ENCODE data around the gene MAPK6.
A peak's percentile ranks its signal among the peaks of the same experiment; 100 is the strongest.
"Not testable (repeated sequence)": the region's sequence is repeated elsewhere in the genome, so short reads cannot be mapped to it uniquely, and the experiment has no call there.

MAPK6 gene

DNA sequence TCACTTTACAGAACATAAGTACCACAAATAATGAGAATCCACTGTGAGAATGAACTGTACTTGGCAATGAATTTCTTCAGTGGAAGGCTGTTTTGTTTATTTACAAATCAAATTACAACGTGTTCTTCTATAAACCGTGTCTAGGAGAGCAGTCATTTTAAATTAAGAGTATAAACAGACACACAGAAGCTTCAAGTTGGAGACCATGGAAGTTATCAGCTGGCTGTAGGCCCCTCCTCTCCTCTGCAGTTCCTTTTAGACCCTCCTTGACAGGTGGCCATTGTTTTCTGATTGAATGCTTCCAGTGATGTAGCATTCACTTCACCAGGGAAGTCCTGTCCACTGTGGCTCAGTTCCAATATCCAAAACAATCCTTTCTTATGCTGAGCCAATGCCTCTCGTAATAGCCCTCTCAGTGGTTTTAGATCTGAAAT lies 7.3 kb upstream of the MAPK6 start:
- no peak for DNase-seq

DNA sequence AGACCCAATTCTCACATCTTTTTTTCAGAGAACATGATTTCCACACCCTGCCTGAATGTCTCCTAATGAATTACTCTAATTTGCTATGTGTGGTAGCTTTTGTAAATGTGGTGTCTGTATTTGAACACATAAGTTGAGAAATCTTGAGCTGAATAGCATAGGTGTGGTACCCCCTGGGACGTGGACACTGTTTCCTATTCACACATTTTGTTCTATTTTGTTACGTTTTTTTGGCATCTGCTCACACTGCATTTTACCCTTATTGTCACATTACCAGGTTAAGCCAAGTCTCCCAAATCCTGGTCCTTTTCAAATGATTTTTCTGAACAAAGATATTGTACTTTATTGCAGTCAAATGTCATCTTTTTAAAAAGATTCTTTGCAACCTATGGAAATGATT lies 6.8 kb upstream of the MAPK6 start:
- no peak for DNase-seq

DNA sequence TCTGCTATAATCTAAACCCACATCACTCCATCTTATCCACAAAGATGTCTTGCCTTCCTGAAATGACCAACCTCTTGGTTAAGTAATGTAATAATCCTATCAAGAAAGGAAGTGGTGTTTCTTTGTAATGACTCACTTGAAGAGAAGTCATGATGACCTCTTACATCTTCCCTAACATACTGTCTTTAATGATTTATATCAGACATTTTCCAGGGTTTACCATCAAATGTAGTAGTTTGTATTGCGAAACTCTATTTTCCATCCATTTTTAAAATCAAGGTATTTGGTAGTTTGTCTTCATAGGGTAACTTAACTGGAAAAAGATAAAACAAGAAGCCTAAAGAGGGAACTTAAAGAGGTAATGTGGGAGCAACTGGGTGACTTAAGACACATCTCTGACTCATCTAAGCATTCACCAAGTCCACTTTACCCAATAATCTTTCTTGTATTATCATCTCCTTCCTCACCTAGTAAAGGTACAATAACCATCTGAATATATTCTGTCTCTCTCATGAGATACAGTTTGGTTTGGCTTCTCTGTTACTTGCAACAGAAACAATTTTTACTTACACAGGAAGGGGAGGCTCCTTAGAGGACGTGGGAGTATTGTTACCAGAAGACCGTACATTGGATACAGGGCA lies 5.7 kb upstream of the MAPK6 start:
- DNase-seq, result no peak

DNA sequence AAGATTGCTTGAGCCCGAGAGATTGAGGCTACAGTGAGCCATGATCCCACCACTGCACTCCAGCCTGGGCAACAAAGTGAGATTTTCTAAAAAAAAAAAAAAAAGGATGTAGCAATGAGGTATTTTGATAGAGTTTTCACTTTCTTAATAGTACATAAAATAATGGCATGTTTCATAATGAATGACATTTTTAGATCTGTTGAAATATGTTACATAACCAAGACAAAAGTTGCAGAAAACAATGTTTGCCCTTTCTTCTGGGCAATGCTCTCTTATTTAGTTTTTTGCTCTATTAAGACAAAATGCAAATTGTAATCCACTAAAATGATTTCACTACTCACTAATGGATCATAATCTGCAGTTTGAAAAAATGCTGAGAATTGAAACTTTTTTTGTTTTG lies 4.4 kb upstream of the MAPK6 start:
- no peak for DNase-seq

DNA sequence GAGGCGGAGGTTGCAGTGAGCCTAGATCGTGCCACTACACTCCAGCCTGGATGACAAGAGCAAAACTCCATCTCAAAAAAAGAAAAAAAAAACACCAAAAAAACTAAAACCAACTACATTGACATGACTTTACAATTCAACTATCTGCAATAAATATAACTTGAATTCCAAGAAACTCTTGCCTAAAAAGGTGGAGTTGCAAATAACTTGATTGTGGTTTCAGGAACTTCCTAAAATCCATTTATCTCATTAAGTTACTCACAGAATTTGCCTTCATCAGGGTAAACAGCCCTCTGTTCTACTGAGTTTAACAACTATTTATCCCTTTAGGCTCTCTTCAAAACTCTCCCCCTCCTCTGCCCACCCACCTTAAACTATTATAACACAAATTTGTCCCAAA lies 2.7 kb upstream of the MAPK6 start:
- DNase-seq, result no peak

DNA sequence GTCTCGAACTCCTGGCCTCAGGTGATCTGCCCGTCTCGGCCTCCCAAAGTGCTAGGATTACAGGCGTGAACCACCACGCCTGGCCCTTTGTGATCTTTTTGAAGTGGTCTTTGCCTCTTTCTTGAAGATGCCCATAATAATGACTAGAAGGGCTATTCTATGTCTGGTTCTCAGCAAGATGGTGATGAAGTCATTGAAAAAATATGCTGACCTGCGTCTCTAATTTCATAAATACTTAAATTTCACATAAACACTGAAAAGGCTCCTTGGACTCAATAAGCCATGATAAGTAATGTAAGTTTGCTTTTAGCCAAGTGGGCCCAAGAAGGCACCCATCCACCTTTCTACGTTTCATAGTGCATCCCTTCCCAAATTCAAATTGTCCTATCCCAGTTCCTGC lies 775 bp upstream of the MAPK6 start:
- DNase-seq, result no peak

DNA sequence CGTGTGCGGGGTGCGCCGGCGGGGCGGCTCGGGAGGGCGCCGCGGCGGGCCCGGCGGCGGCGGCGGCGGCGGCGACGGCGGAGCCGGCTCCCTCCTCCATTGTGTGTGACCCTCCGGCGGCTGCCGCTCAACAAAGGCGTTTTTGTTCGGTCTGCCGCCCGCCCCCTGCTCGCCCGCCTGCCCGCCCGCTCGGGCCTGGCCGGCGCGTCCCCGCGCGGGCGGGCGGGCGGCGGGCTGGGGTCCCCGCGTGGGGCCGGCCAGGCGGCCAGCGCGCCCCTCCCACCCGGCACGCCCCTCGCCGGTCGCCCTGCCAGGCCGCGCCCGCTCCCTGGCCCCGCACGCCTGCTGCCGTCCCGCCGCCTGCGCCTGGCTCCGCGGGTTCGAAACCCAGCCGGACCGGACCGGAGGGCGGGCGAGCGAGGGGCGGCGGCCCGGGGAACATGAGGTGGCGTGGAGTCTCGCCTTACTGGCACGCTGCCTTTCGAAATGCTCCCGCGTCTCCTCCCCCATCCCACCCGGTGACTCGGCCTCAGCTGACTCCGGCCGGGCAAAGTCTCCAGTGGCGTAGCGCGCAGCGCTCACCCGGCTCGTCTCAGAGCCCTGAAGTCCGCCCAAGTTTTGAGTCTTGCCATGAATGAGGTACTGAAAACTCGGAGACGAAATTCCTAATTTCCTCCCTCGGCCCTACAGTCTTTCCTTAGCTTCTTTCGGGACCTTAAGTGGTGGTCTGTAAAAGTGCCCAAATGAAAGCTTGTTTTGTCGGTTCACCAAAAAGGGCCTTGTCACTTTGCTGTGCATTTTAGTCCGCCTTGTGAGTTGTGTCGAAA lies 588 bp downstream of the MAPK6 start:
- DNase-seq, result peak; percentile 82

DNA sequence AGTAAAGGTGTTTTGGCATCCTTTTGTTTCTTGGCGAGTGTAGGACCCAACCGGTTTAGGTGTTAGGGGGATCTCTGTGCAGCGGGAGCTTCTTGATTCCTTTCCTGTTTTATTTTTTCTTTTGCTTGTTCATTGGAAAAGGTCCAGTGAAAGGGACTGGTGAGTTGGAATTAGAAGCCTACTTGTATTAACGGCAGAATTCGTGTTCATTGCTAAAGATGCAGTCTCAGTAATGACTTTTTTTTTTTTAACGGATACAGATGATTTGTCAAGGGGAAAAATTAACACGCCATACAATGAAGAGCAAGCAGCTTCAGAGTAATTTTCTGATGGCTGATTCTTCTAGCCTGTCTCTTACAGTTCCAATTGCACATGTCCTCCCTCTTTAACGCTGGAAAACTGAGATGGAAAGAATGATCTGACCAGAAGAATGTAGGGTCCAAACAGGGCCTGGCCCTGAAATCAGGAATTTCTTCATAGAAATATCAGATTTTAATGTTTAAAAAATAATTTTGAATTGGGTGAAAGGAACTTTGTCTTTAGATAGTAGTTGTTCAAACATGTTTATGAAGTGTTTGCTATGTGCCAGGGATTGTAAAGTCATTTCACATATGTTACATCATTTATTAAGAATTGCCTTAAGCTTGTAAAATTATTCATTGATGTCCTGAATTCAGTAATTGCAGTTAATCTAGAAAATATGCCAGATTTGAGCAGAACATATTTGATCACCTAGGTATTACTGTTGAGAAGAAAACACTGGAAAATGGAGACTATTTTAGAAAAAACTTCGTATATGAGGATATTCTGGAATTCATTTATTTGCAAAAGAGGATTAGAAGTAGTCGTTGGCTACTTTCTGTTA lies 1.4 kb downstream of the MAPK6 start:
- DNase-seq, result no peak

DNA sequence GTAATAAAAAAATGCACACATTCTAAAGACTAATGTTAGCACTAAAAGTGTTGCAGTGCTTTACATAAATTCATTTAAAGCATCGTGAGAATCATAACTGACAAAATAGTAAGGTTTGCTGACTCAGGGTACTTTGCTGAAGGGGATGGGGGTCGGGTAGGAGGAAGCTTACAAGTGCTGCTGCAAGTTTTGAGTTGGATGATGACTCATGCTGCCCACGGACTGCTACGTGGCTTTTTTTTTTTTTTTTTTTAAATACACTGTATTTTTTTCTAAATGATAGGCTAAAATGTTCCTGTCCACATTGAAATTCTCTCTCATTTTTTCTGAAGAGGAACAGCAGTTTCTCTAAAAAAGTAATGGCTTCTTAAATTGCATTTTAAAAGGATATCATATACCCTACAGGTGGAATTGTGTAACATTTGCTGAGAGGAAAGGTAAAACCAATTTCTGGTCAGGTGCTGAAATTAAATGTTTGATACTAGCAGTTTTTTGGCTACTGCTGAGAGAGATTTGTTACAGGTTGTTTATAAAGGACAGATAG lies 2.2 kb downstream of the MAPK6 start:
- peak; percentile 46 for DNase-seq

DNA sequence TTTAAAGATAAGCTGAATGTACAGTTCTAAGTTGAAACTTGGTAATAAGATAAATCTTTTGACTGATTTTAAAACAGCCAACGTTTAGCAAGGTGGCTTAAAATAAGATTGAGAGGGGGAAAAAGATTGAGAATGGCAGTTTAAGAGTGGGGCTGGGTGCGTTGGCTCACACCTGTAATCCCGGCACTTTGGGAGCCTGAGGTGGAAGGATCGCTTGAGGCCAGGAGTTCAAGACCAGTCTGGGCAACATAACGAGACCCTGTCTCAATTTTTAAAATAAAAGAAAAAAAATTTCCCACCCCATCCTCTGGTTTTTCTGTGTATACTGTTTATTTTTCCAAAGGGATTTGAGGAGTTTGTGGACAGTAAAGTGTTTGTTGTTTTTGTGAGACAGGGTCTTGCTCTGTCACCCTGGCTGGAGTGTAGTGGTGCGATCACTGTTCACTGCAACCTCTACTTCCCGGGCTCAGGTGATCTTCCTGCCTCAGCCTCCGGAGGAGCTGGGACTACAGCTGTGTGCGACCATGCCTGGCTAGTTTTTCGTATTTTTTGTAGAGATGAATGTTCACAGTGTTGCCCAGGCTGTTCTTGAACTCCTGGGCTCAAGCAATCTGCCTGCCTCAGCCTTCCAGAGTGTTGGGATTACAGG lies 3.0 kb downstream of the MAPK6 start:
- DNase-seq, result no peak

DNA sequence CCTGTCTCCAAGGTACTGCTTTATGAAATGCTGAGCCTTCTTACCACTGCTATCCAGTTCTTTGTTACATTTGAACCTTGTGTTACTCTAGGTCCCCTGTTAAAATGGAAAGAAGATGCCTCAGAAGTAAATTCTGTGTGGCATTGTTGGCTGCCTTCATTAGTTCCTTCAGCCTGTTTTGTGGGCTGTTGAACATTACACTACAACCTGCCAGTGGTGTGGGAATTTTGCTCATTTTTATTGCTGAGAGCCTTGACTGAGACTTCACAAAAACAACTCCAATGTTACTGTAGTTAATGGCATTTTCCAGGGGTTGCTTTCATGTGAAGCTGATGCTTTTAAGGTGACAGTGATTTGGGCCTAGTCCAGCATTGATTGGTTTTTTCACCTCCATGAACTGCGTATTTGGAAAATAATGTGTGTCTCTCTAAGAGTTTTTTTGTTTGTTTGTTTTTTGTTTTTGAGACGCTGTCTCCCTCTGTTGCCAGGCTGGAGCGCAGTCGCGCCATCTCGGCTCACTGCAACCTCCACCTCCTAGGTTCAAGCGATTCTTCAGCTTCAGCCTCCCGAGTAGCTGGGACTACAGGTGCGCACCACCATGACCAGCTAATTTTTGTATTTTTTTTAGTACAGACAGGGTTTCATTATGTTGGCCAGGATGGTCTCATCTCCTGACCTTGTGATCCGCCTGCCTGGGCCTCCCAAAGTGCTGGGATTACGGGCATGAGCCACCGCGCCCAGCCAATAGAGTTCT lies 4.3 kb downstream of the MAPK6 start:
- no peak for DNase-seq

DNA sequence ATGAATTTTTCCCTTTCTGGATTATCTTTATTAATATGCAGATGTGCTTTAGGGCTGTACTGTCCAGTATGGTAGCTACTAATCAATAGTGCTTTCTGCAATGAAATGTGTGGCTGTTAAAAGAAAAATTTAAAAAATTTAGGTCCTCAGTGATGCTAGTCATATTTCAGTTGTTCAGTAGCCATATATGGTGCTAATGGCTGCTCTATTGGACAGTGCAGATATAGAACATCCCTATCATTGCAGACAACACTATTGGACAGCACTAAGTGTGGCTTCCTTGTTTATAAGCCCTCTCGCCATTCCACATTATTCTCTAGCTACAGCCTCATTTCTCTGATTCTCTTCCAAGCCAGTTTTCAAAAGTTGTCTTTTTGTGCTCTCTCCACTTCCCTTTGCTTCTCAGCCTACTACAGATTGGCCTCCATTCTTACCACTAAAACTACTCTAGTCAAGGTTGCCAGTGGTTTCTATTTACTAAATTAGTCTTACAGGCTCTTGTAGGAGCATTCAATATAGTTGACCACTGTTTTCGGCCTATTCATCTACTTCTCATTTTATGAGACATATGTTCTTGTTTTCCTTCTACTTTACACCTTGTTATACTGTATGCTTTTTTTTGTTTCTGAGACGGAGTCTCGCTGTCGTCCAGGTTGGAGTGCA lies 9.5 kb downstream of the MAPK6 start:
- no peak for DNase-seq

DNA sequence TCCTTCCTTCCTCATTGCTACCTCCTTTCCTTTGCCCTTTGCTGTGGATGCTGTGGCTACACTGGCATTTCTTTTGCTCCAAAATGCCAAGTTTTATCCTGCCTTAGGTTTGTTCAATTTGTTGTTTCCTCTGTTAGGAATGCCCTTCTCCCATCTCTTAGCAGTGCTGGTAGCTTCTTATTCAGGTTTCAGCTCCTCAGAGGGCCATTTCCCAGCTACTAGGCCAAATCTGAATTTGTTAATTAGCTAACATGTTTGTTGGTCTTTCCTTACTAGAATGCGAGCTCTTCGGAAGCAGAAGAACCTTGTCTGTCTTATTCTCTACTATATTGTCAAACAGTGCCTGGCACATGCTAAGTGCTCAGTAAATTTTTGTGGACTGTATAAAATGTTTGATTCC lies 11.0 kb downstream of the MAPK6 start:
- no peak for DNase-seq

DNA sequence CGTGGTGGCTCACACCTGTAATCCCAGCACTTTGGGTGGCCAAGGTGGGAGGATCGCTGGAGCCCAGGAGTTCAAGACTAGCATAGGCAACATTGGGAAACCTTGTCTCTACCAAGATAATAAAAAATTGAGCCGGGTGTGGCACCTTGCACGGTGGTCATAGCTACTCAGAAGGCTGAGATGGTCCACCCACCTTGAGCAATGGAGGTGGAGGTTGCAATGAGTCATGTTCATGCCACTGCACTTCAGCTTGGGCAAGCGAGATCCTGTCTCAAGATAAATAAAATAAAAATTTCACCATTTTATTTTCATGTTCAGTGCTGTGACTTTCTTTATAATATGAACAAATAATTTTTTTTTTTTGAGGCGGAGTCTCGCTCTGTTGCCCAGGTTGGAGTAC lies 12.5 kb downstream of the MAPK6 start:
- no peak for DNase-seq

DNA sequence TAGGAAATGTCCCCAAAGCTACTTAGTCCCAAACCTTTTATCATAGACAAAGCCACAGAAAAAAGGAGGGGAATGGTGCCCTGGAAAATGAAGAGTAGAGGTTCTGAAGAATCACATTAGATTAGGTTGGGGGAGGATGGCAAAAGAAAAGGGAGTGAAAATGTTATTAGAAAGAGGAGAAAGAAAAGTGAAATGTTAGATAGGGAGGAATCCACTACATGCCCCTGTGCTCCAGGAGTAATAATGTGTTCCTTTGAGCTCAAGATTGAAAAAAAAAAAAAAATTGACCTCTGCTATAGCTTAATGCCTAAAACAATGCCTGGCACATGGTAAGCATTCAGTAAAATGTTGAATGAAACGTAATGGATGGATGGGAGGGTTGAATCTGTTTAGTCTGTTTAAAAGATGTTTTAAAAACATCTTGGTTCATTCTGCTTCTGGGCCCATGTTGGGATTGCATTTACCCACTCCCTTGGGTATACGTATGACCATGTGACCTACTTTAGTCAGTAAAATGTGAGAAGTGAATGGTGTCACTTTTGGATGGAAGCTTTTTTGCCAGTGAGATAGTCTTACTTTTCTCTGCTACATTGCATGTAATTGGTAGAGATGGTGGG lies 19.0 kb downstream of the MAPK6 start:
- no peak for DNase-seq

DNA sequence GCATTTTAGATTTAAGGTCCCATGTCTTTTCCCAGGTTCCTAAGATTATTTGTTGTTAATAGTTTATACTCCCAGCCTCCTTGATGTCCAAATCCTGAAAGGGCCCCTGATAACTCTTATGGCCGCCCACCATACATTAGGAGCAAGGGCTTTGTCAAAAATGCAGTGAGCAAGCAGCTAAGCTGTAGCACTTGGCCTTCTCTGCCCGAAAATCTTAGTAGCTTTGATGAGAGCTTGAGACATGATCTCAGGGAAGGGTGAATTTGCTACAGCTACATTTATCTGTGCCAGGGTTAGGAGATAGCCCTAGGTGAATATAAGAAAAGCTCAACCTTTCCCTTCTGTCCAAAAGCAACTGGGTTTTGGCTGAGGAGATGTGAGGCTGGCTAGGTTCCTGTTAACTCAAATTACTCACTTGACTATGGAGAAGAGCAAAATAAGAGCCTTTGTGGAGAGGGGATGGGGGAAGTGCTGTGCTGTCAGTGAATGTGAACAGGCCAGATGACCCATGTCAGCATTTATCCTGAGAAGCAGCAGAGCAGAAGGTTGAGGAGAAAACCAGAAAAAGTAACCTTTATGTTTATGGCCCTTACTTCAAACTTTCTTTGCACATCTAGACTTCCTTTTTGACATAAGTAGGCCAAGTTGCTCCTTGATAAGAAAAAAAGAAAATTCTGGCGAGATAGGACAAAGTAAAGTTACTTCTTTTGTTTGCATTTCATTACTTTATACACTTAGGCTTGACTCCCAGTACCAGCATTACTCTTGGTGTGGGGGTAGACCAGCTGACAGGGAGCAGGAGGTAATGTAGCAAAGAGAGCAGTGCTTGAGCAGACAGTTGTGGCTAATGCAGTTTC lies 21.1 kb downstream of the MAPK6 start:
- no peak for DNase-seq

DNA sequence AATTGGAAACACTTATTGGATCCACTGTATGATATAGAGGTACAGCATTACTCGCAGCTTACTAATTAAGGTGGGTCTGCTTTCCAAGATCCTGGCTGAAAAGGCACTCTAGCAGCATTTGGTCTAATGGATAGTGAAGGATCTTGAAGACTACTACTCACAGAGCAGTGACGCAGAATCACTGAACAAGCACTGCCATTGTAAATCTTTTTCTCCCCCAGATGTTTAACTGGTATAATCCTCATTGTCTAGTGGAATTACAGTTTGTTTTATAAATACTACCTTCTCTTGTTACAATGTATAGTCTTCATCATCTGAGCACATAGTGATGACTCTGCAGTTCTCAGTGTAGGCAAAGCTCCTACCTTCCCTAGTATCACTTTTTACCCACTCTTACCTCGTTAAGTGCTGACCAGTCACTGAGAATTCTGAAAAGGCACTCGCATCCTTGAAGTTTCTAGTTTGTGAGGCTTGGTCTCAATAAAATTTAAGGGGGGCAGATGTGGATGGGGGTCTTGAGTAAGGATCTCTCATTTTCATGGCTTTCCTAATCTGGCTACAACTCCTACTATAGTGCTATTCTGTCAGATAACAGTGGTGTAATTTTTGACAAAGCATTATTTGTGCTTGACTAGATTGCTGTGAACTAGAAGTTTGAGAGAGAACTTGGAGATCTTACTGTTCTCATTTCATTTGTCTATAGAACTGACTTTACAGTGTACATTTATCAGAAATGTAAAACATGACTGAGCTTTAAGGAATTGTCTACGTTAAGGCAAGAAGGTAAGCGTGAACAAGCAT lies 23.2 kb downstream of the MAPK6 start:
- no peak for DNase-seq

DNA sequence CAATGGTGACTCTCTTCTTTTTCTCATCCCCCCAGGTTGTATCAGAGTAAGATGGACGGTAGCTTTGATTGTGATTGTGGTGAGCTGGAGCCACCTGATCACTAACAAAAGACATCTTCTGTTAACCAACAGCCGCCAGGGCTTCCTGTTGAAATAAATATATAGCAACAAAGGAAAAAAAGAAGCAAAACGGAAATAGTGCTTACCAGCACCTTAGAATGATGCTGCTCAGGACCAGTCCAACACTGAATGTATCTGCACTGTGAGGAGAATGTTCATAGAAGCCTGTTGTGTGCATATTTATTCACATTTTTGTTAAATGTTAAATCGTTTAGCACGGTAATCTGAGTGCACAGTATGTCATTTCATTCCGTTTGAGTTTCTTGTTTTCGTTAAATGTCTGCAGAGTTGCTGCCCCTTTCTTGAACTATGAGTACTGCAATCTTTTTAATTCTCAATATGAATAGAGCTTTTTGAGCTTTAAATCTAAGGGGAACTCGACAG lies 26.8 kb downstream of the MAPK6 start:
- DNase-seq, result not testable (repeated sequence)

DNA sequence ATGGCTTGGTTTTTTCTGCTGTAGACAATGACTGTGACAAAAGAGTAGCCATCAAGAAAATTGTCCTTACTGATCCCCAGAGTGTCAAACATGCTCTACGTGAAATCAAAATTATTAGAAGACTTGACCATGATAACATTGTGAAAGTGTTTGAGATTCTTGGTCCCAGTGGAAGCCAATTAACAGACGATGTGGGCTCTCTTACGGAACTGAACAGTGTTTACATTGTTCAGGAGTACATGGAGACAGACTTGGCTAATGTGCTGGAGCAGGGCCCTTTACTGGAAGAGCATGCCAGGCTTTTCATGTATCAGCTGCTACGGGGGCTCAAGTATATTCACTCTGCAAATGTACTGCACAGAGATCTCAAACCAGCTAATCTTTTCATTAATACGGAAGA lies 27.5 kb downstream of the MAPK6 start:
- not testable (repeated sequence) for DNase-seq
